ENCODE data around the gene ORM1. TPM values are rescaled to one million over a fixed set of nuclear protein-coding genes. Genes with fewer than 3 reads are reported as not detected.

The ORM1 gene
- total and polyA plus RNA-seq, 10 of the 15 experiments (the other 5 are each of a cell fraction or from before 2014, with no cell fraction given), result 4.4 TPM; not detected in 9

- Histone ChIP-seq H3K79me2 (ENCODE audit: control insufficient read depth, insufficient read depth, low read length) (no peaks in the 10 kb centered on the region), H3K27ac (ENCODE audit: control insufficient read depth, insufficient read depth) (no peak overlapping the region), H4K20me1 (ENCODE audit: control insufficient read depth, insufficient read depth) (0 out of 2 replicates have a peak, but pooled peaks cover 2% of the 10 kb centered on the region), H3K36me3 (ENCODE audit: control insufficient read depth in 2 of 2, insufficient read depth in 2 of 2, low read length in 1 of 2) (no peaks in the 10 kb centered on the region), H2AFZ (ENCODE audit: control insufficient read depth, low read depth, low read length) (no peak overlapping the region), H3K4me2 (ENCODE audit: control insufficient read depth, insufficient read depth) (no peak overlapping the region), H3K27me3 (replicated peaks in 1 of 2; ENCODE audit: control insufficient read depth in 2 of 2, insufficient read depth in 2 of 2, low read length in 1 of 2) (no peaks in the 10 kb centered on the region), H3K9me3 (replicated peaks; ENCODE audit: control insufficient read depth, insufficient read depth, low read length) (no peaks in the 10 kb centered on the region), H3K4me1 (ENCODE audit: control insufficient read depth, insufficient read depth, low read length) (no peaks in the 10 kb centered on the region), H3K4me3 (no peak overlapping the region), H3K9ac (ENCODE audit: control insufficient read depth, insufficient read depth, low read length) (no peak overlapping the region)
- DNase-seq (ENCODE audit: low read depth, low spot score) (no peak), FAIRE-seq (no peak), ATAC-seq (no peak)
- ChIA-PET RAD21 (ENCODE audit: unreplicated experiment) (no interaction called here), CTCF (interaction anchor here (0.6 to 5.8 kb wide), 3 partner anchors 212 to 910 kb away, joined by 3 to 61 read pairs (median 4); no protein-coding TSS in a partner anchor), POLR2A (no interaction called here), SMC1A (ENCODE audit: uncharacterized antibody, unreplicated experiment) (interaction anchor here (0.6 kb wide), 1 partner anchor 157 kb away, joined by 3 read pairs; no protein-coding TSS in a partner anchor)
- no peak for TF ChIP-seq KAT2A (conservative IDR thresholded peaks at IDR 0.05; ENCODE audit: control insufficient read depth, low read depth, low read length)
- TF ChIP-seq RCOR1 (conservative IDR thresholded peaks at IDR 0.05; ENCODE audit: low read depth, low read length), result no peak
- no peak for TF ChIP-seq TAF1 (IDR thresholded peaks at IDR 0.05; ENCODE audit: borderline replicate concordance, low read depth, low read length)
- TF ChIP-seq EED (IDR thresholded peaks at IDR 0.05; ENCODE audit: low read depth), result no peak
- TF ChIP-seq CHD1 (IDR thresholded peaks at IDR 0.05; ENCODE audit: low read depth, low read length), result no peak
- no peak for TF ChIP-seq PML (IDR thresholded peaks at IDR 0.05; ENCODE audit: low read length)
- TF ChIP-seq ZNF622 (IDR thresholded peaks at IDR 0.05), result no peak
- no peak for TF ChIP-seq CBX3 (IDR thresholded peaks at IDR 0.05; ENCODE audit: borderline replicate concordance, low read depth)
- no peak for TF ChIP-seq ZBTB33 (IDR thresholded peaks at IDR 0.05)
- TF ChIP-seq MTA3 (IDR thresholded peaks at IDR 0.05; ENCODE audit: borderline replicate concordance, low read length), result no peak
- TF ChIP-seq WRNIP1 (IDR thresholded peaks at IDR 0.05; ENCODE audit: borderline replicate concordance, low read depth, low read length), result no peak
- no peak for TF ChIP-seq CREM (IDR thresholded peaks at IDR 0.05; ENCODE audit: low read depth)
- TF ChIP-seq, protein P1, sequence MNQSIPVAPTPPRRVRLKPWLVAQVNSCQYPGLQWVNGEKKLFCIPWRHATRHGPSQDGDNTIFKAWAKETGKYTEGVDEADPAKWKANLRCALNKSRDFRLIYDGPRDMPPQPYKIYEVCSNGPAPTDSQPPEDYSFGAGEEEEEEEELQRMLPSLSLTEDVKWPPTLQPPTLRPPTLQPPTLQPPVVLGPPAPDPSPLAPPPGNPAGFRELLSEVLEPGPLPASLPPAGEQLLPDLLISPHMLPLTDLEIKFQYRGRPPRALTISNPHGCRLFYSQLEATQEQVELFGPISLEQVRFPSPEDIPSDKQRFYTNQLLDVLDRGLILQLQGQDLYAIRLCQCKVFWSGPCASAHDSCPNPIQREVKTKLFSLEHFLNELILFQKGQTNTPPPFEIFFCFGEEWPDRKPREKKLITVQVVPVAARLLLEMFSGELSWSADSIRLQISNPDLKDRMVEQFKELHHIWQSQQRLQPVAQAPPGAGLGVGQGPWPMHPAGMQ (IDR thresholded peaks at IDR 0.05; ENCODE audit: borderline replicate concordance), result no peak
- no peak for TF ChIP-seq SRF (IDR thresholded peaks at IDR 0.05; ENCODE audit: low read depth in 2 of 2, low read length in 2 of 2)
- BruUV-seq (replicated peaks), result no TSS peak
- in situ Hi-C loops (cut with MboI), result loop anchor here (25.0 kb wide), 1 partner anchor 207 kb away; the partner anchor contains the start of genes AMBP and KIF12
- intact Hi-C loops (cut with micrococcal nuclease; ENCODE audit: unreplicated experiment), result no loop called here
Measured at GRCh38 chr9:114294664-114295063, 28.2 kb upstream of the ORM1 start.

Data from GM12878 (cell line).